GM08714 (cell line): ENCODE data around the gene DTL.

Experiments used
- H3K4me3 ChIP-seq: fragments of 200-500 bp; sonication (Bioruptor generic); 2 replicates; pipeline ENCODE4 v1.5.1; 2014; ENCODE audit warnings: mild to moderate bottlenecking, low read length, inconsistent platforms
- ZNF274 ChIP-seq: IDR thresholded peaks from 2 replicates; pipeline ENCODE4 v1.6.1; 2012; ENCODE audit warnings: mild to moderate bottlenecking, low read depth, low read length

DTL gene

DNA sequence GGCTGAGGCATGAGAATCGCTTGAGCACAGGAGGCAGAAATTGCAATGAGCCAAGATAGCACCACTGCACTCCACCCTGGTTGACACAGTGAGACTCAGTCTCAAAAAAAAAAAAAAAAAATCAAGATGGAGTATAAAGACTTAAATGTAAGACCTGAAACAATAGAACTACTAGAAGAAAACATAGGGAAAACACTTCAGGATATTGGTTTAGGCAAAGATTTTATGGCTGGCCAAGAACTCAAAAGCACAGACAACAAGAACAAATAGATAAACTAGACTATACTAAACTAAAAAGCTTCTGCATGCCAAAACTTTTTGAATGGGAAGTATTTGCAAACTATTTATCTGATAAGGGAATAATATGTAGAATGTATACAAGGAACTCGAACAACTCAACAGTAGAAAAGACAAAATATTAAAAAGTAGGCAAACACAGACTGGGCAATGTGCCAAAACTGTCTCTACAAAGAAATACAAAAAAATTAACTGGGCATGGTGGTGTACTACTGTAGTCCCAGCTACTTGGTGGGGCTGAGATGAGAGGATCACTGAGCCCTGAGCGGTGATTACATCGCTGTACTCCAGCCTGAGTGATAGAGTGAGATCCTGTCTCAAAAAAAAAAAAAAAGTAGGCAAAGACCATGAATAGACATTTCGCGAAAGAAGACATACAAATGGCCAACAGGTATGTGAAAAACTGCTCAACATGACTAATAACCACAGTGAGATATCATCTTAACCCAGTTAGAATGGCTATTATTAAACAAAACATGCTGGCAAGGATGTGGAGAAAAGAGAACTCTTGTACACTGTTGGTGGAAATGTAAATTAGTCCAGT lies 25.3 kb downstream of the DTL start:
- no peak overlapping the region for H3K4me3 ChIP-seq
- no peak for TF ChIP-seq ZNF274

DNA sequence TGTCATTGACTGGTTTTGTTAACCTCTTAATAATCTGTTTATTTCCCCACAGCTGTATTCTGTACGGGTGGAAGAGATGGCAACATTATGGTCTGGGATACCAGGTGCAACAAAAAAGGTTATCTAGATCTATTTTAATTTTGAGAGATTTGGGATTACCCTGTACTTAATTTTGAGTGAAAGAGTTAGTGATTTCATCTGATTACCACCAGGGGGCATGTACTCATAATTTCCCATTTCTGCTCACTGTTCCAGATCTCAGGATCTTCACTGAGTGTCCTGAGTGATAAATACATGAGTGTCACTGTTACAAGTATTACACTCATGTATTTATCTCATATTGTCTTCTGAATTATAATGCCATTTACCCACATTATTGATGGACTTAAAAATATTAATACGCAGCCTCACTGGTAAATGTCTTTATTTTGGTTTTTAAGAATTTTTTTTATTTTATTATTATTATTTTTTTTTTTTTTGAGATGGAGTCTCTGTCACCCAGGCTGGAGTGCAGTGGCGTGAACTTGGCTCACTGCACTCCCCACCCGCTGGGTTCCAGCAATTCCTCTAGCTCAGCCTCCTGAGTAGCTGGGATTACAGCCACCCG lies 27.4 kb downstream of the DTL start:
- no peak for TF ChIP-seq ZNF274
- H3K4me3 ChIP-seq, result no peak overlapping the region

DNA sequence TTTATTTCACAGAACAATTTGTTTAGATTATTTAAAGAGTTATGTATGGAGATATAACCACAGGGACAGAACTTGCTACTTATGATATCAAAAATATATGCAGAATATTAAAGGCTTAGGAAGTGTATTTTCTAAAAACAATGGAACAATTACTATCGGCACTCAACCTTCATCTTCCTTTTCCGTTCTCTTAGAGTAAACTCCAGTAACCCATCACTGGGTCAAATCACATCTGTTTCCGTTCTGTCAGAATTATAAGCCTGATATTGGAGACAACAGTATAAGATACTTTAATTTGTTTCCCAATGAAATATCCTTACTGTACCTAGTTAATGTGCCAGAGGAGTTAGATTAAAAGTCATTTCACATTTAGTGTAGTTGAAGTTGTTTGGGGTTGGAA lies 32.2 kb downstream of the DTL start:
- no peak for TF ChIP-seq ZNF274
- no peak overlapping the region for H3K4me3 ChIP-seq

DNA sequence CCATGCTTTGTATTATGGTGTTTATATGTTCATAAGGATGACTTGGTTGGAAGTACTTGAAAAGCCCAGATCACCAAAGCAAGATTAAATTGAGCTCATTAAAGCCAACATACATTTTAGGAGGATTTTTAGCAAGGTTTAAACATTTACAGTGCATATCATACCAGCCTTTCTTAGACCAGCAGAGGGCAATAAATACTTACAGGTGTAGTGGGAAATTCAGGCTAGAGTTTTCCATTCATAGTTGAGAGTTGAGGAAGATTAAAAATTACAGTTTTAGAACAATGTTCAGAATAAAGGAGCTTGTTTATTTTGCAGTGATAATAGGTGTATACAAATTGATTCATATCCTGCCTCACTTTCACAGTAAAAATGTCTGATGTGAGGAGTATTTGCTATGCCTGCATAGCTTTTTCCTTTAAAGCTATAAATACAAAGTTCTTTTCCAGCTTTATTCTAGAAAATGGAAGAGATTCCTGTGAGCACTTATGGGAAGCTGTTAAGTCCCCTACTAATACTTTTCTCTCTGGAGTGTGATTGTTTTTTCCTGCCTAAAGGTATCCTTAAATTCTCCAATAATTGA lies 35.3 kb downstream of the DTL start:
- no peak for TF ChIP-seq ZNF274
- no peak overlapping the region for H3K4me3 ChIP-seq

DNA sequence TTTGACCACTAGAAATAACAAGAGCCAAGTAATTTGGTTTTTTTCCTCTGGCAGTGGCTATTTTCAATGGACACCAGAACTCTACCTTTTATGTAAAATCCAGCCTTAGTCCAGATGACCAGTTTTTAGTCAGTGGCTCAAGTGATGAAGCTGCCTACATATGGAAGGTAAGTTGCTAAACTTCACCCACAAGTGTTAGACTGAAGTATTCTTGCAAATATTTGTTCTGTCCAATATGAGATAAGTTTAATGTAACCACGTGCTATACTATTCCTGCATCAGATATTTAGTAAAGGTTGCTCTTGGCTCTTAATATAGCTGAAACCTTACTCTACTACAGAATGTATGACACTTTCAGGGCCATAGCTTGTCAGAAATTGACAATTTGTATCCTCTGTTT lies 36.5 kb downstream of the DTL start:
- TF ChIP-seq ZNF274, result no peak

DNA sequence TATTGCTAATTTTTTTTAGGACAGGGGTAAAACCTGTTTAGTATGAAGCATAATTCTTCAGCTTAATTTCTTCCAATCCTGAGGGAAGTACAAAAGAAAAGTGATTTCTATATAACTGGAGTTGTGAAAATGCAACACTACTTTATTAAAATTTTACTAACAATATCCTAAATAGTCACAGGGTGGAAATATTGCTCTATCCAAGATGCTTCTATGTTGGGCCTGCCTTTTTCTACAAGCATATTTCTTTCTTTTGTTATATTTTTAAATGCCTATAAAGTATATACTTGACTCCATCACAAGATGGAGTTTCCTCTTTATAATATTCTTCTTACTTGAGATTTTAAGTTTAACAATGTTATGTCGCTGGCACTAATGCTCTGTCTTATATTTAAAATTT lies 37.9 kb downstream of the DTL start:
- no peak overlapping the region for H3K4me3 ChIP-seq
- no peak for TF ChIP-seq ZNF274

More for the DNA sequence above, 36.5 kb downstream of the DTL start:
- H3K4me3 ChIP-seq, result no peak overlapping the region

DNA sequence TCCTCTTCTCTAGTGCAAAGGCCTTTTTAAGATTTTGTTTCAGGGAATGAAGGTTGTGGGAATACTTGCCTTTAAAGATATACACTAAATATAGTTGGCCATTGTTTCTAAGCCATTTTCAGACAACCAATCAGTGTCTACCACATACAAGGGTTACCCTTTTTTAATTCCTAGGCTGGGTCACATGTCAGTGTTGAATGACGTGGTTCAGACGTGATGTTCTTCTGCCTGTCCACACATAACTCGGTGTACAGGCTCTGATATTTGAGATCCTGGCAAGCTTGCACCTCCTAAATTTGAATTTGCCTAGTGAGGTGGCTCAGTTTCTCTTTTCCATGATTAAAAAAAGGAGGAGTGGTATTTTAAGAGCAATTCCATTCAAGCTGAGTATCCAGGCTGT lies 38.8 kb downstream of the DTL start:
- no peak for TF ChIP-seq ZNF274
- H3K4me3 ChIP-seq, result no peak overlapping the region

DNA sequence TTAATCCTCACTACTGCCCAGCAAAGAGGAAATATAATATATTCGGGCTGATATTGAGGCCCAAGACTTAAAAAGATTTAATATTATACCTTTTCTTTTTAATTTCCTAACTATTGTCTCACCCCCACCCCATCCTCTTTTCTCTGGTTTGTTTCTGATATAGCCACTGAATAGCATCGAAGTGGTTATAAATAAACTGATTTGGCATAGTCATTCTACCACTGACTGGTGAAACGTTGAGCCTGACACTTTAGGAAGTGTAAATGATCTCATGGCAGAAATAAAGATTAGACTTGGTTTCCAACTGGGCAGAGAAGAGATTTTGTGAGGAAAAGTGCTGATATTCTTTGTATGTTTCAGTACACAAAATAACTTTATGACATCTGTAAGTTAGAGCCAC lies 39.3 kb downstream of the DTL start:
- no peak for TF ChIP-seq ZNF274
- H3K4me3 ChIP-seq, result no peak overlapping the region

DNA sequence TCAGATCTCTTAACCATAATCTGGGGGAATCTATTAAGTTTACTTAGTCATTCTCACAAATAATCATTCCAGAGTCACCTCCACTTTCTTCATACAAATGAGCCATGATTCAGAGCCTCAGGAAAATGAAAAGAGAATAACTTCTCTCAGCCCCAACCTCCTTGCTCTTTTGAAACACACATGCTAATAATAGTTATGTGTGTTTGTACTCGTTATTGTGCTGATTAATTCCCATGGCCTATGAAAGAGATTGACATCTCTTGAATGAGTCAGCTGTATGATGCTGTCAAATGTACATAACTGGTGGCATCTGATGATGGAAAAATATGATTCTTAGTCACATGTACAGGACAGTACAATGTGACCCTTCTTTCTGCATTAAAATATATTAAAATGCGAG lies 41.5 kb downstream of the DTL start:
- no peak overlapping the region for H3K4me3 ChIP-seq
- no peak for TF ChIP-seq ZNF274

DNA sequence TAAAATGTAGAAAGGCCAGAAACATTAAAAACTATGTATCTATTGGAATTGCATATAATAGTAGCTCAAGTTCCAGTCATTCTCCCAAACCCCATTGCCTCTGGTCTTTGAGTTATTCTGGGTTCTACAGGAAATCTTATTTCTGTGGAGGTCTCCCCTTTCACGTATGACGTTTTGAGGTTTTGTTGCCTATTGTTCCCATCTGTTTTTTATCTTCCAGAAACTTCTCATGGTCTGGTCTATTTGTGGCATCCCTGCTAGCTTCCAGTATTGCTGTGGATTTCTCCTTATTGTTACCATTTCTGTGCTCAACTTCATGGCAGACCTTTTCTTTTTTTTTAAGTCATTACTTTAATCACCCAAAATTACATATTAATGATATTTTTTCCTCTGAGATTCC lies 43.3 kb downstream of the DTL start:
- H3K4me3 ChIP-seq, result no peak overlapping the region
- no peak for TF ChIP-seq ZNF274

DNA sequence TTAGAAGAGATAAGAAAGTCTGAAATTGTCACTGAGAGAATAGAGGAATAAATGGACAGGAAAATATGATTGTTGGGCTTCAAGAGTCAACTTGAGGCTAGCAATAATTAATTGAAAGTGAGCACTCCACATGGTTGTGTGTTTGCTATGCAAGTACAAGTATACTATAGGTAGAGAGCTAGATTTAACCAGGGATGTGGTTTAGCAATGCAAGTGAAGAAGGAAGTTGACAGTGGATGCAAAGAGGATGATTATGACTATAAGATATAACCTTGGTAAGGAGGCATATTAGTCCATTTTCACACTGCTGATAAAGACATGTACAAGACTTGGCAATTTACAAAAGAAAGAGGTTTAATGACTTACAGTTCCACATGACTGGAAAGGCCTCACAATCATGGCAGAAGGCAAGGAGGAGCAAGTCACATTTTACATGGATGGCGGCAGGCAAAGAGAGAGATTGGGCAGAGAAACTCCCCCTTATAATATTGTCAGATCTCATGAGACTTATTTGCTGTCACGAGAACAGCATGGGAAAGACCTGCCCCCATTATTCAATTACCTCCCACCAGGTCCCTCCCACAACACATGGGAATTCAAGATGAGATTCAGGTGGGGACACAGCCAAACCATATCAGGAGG lies 47.3 kb downstream of the DTL start:
- no peak for TF ChIP-seq ZNF274
- H3K4me3 ChIP-seq, result no peak overlapping the region

DNA sequence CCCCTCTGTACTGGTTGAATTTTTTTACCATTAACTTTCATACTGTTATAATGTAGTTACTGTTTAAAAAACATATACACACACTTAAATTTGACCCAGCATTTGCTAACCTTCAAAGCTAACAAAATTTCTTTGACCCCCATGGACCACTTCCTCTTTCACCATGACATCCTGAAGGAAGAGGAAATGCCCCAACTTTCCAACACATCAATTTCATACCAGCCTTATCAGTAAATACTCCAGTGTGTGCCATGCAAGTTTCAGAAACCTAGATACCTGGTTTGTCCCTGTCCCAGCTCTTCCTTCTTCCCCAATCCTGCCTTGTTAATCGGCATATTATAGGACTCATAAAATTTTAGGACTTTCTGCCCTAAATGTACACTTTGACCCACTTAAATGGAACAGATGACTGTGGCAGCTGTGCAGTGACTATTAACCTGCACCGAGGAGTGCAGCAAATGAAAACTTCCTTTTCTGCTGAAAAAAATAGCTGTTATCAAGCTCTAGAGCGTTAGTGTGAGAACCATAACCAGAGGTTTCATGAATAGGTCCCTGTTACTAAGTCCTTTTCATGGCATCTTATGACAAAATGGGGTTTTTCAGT lies 54.1 kb downstream of the DTL start:
- TF ChIP-seq ZNF274, result no peak
- H3K4me3 ChIP-seq, result no peak overlapping the region

DNA sequence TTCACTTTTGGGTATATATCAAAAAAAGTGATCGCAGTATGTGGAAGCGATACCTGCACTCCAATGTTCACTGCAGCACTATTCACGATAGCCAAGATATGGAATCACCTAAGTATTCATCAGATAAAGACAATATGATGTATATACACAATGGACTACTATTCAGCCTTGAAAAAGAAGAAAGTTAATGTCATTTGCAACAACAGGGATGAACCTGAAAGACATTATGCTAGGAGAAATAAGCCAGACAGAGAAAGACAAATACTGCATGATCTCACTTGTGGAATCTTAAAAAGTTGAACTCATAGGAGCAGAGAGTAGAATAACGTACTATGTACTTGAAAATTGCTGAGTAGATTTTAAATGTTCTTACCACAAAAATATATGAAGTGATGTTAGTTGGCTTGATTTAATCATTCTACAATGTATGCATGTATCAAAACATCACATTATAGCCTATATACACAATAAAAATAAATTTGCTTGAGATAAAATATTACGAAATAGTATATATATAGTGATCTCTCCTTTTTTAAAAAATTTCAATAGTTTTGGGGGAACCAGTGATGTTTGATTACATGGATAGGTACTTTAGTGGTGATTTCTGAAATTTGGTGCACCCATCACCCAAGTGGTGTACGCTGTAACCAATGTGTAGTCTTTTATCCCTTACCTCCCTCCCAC lies 56.0 kb downstream of the DTL start:
- TF ChIP-seq ZNF274, result no peak

DNA sequence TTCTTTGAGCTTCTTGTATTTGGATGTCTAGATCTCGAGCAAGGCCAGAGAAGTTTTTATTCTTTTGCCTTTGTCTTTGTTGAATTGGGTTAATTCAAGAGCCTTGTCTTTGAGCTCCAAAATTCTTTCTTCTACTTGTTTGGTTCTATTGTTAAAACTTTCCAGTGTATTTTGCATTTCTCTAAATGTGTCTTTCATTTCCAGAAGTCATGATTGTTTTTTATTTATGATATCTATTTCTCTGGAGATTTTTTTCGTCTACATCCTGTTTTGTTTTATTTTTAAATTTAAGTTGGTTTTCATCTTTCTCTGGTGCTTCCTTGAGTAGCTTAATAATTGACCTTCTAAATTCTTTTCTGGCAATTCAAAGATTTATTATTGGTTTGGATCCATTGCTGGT lies 61.8 kb downstream of the DTL start:
- TF ChIP-seq ZNF274, result no peak
- H3K4me3 ChIP-seq, result no peak overlapping the region

More for the DNA sequence above, 56.0 kb downstream of the DTL start:
- H3K4me3 ChIP-seq, result no peak overlapping the region
